ENCODE data around the gene WDR90.

The WDR90 gene

DNA sequence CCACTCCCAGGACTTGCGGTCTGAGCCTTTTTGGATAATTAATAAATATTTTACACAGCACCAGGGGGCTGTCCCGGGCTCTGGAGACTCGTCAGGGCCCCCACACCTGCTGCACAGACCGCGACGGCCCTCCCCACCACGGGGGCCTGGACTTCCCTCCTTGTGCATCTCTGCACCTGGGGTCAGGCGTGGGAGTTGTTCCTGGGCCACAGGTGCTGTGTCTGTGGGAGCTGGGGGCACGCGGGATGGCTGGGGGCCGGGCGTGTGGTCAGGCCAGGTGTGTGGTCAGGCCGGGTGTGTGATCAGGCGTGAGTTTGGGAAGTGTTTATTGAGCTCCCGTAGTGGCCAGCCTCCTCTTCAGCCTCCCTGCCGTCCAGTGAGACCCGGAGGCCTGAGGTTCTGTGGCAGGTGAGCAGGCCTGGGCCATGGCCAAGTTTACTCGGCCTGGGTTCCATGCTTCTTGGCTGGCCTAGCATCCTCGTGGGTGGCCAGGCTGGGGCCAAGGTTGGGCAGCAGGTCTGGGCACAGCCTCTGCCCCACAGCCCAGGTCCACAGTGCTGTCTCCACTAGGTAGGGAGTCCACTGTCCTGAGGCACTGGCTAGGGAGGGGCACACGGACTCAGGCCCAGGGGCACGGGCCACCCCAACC, 29.2 kb downstream of the WDR90 start:
- CTCF ChIA-PET: interaction anchor here (1.1 to 3.2 kb wide), 5 partner anchors 10 to 99 kb away, joined by 3 to 21 read pairs (median 3); partner anchors contain the start of gene RHOT2
- POLR2A ChIA-PET: interaction anchor here (1.0 kb wide), 1 partner anchor 9 kb away, joined by 6 read pairs; no protein-coding TSS in a partner anchor
- no peak for DNase-seq (ENCODE audit: low read depth, low spot score)
- TF ChIP-seq, protein P1, sequence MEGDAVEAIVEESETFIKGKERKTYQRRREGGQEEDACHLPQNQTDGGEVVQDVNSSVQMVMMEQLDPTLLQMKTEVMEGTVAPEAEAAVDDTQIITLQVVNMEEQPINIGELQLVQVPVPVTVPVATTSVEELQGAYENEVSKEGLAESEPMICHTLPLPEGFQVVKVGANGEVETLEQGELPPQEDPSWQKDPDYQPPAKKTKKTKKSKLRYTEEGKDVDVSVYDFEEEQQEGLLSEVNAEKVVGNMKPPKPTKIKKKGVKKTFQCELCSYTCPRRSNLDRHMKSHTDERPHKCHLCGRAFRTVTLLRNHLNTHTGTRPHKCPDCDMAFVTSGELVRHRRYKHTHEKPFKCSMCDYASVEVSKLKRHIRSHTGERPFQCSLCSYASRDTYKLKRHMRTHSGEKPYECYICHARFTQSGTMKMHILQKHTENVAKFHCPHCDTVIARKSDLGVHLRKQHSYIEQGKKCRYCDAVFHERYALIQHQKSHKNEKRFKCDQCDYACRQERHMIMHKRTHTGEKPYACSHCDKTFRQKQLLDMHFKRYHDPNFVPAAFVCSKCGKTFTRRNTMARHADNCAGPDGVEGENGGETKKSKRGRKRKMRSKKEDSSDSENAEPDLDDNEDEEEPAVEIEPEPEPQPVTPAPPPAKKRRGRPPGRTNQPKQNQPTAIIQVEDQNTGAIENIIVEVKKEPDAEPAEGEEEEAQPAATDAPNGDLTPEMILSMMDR (IDR thresholded peaks at IDR 0.05; ENCODE audit: insufficient read depth, low read length, missing control alignments): no peak
- no peak overlapping the region for H3K4me3 ChIP-seq (ENCODE audit: low read depth, low read length)

GRCh38 chr16:678858-679813, 30.0 kb downstream of the WDR90 start:
- TF ChIP-seq, protein P1 (IDR thresholded peaks at IDR 0.05; ENCODE audit: insufficient read depth, low read length, missing control alignments): no peak
- DNase-seq (ENCODE audit: low read depth, low spot score): no peak
- ChIA-PET POLR2A (interaction anchor here (0.7 to 1.4 kb wide), 3 partner anchors 10 to 30 kb away, joined by 3 to 6 read pairs (median 4); partner anchors contain the start of gene WDR90), CTCF (interaction anchor here (1.0 to 3.2 kb wide), 6 partner anchors 11 to 101 kb away, joined by 3 to 21 read pairs (median 3); partner anchors contain the start of gene RHOT2)
- peak overlapping the region; percentile 62 for H3K4me3 ChIP-seq (ENCODE audit: low read depth, low read length)

DNA sequence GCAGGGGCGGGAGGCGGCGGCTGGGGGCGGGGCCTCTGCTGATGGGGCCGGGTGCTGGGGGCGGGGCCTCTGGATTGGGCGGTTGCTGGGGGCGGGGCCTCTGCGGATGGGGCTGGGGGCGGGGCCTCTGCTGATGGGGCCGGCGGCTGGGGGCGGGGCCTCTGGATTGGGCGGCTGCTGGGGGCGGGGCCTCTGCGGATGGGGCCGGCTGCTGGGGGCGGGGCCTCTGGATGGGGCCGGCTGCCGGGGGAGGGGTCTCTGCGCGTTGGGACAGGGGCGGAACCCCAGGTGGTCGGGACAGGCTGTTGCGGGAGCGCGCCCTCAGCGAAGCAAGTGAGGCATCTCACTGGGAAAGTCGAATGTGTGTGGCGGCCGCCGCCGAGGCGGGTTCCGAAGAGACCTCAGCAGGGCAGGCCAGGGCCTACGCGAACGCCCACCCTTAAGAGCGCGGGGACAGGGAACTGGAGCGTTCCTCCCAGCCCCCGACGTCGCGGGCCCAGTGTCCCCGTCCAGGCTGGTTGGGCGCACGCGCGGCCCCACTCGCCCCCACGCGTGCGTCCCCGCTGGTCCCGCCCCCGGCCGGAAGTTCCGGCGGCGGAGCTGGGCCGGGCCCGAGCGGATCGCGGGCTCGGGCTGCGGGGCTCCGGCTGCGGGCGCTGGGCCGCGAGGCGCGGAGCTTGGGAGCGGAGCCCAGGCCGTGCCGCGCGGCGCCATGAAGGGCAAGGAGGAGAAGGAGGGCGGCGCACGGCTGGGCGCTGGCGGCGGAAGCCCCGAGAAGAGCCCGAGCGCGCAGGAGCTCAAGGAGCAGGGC, 30.9 kb downstream of the WDR90 start, which contains the start of gene STUB1:
TSS of gene STUB1 (plus strand) at position 597 of the 811 bp plus-strand sequence. CDS start at position 713, 116 bp downstream.
- TF ChIP-seq, protein P1 (IDR thresholded peaks at IDR 0.05; ENCODE audit: insufficient read depth, low read length, missing control alignments): no peak
- no peak for DNase-seq (ENCODE audit: low read depth, low spot score)
- ChIA-PET POLR2A (interaction anchor here (0.6 to 2.1 kb wide), 6 partner anchors 9 to 36 kb away, joined by 3 to 9 read pairs (median 4); partner anchors contain the start of gene WDR24), CTCF (interaction anchor here (0.8 to 3.2 kb wide), 5 partner anchors 10 to 102 kb away, joined by 3 to 21 read pairs (median 3); partner anchors contain the start of gene RHOT2)
- peak within 1 kb of the TSS; percentile 77 for H3K4me3 ChIP-seq (ENCODE audit: low read depth, low read length)

GRCh38 chr16:680625-680945, 31.4 kb downstream of the WDR90 start:
- POLR2A ChIA-PET: interaction anchor here (0.6 to 2.1 kb wide), 6 partner anchors 9 to 35 kb away, joined by 3 to 9 read pairs (median 3); partner anchors contain the start of genes WDR24 and WDR90
- CTCF ChIA-PET: interaction anchor here (0.8 to 3.2 kb wide), 2 partner anchors 11 to 13 kb away, joined by 3 to 21 read pairs; partner anchors contain the start of gene RHOT2
- peak overlapping the region; percentile 77 for H3K4me3 ChIP-seq (ENCODE audit: low read depth, low read length)
- TF ChIP-seq, protein P1 (IDR thresholded peaks at IDR 0.05; ENCODE audit: insufficient read depth, low read length, missing control alignments): no peak
- no peak for DNase-seq (ENCODE audit: low read depth, low spot score)

DNA sequence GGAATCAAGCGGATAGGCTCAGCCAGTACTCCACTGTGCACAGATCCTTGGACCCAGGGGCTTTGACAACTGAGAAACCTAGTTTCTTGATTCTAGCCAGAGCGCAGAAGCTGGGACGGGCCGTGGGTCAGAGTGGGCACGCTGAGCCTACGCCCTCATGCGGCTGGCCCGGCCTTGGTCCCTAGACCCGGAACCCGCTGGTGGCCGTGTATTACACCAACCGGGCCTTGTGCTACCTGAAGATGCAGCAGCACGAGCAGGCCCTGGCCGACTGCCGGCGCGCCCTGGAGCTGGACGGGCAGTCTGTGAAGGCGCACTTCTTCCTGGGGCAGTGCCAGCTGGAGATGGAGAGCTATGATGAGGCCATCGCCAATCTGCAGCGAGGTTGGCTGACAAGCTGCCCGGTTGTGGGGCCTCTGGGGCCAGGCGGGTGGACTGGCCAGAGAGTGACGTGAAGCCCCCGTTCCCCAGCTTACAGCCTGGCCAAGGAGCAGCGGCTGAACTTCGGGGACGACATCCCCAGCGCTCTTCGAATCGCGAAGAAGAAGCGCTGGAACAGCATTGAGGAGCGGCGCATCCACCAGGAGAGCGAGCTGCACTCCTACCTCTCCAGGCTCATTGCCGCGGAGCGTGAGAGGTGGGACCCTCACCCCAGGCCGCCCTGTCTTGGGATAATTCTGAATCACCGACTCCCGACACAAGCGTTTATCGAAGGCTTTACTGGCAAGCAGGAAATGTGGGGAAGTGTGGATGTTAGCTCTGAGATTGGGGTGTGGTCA, 32.0 kb downstream of the WDR90 start:
- peak overlapping the region; percentile 77 for H3K4me3 ChIP-seq (ENCODE audit: low read depth, low read length)
- POLR2A ChIA-PET: interaction anchor here (0.8 to 2.1 kb wide), 4 partner anchors 9 to 35 kb away, joined by 3 to 9 read pairs (median 3); partner anchors contain the start of genes WDR24 and WDR90
- CTCF ChIA-PET: interaction anchor here (0.8 to 3.2 kb wide), 5 partner anchors 10 to 290 kb away, joined by 3 to 21 read pairs (median 3); partner anchors contain the start of gene RHOT2
- TF ChIP-seq, protein P1 (IDR thresholded peaks at IDR 0.05; ENCODE audit: insufficient read depth, low read length, missing control alignments): peak; percentile 29
- DNase-seq (ENCODE audit: low read depth, low spot score): no peak
